ENCODE results near the gene CARTPT.

The CARTPT gene

DNA sequence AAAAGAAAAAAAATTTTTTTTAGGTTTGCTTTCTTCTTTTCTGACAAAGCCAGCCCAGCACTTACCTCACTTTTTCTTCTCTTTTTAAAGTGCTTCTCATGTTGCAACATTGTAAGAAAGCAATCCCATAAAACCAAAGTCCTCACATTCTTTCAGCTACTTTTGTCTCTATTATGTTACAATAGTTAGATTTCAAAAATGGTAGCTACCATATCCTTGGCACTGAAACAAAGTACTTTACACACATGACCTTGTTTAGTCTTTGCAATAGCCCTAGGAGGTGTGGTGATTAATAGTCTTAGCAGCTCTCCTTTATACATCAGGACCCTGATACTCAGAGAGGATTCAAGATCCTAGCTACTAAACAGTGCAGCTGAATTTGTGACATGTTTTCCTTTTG lies 23.5 kb upstream of the CARTPT start:
- no peak overlapping the region for H3K18ac ChIP-seq (ENCODE audit: low read depth in 1 of 2, low read length in 2 of 2)
- no peak overlapping the region for H3K4me2 ChIP-seq (ENCODE audit: low read length, poor library complexity, severe bottlenecking)
- no peak overlapping the region for H2BK12ac ChIP-seq (ENCODE audit: low read length in 2 of 2)
- no peak overlapping the region for H2BK15ac ChIP-seq (ENCODE audit: low read depth, poor library complexity, severe bottlenecking)
- H2AFZ ChIP-seq (ENCODE audit: low read depth, low read length) = no peak overlapping the region
- no peak overlapping the region for H4K91ac ChIP-seq (ENCODE audit: low read length)
- H2AK5ac ChIP-seq (ENCODE audit: low read length, severe bottlenecking) = no peak overlapping the region
- no peak overlapping the region for H2BK120ac ChIP-seq (ENCODE audit: low read depth, low read length)
- H3K27ac ChIP-seq (ENCODE audit: low read length, poor library complexity, severe bottlenecking) = no peak overlapping the region
- H3K23ac ChIP-seq (ENCODE audit: low read length in 2 of 2) = no peak overlapping the region
- no peaks in the 10 kb centered on the region for H3K9me3 ChIP-seq (ENCODE audit: control insufficient read depth, low read length)
- no peak overlapping the region for H3K4me3 ChIP-seq (ENCODE audit: insufficient read depth in 1 of 2, low read depth in 1 of 2, low read length in 2 of 2)
- no peak overlapping the region for H2BK5ac ChIP-seq (ENCODE audit: low read depth, low read length, poor library complexity, severe bottlenecking)
- H3K14ac ChIP-seq (ENCODE audit: low read length in 2 of 2) = no peak overlapping the region
- H3K27me3 ChIP-seq (ENCODE audit: control insufficient read depth in 1 of 2, insufficient read depth in 1 of 2, low read length in 2 of 2) = peaks cover 9 to 31% of the 10 kb centered on the region in 2 experiments
- no peak overlapping the region for H3K9ac ChIP-seq (ENCODE audit: low read length)
- H3K4ac ChIP-seq (ENCODE audit: low read depth in 1 of 2, low read length in 2 of 2) = no peak overlapping the region
- H3K79me1 ChIP-seq (replicated peaks; ENCODE audit: low read length, poor library complexity, severe bottlenecking) = no peaks in the 10 kb centered on the region
- H3K4me1 ChIP-seq (ENCODE audit: control insufficient read depth, insufficient read depth, low read depth, low read length) = peaks cover 1% of the 10 kb centered on the region
- DNase-seq = no peak
- H3K36me3 ChIP-seq (ENCODE audit: control insufficient read depth in 1 of 2, insufficient read depth in 2 of 2, low read depth in 1 of 2, low read length in 2 of 2) = no peaks in the 10 kb centered on the region
- no peak overlapping the region for H4K8ac ChIP-seq (ENCODE audit: low read length)

DNA sequence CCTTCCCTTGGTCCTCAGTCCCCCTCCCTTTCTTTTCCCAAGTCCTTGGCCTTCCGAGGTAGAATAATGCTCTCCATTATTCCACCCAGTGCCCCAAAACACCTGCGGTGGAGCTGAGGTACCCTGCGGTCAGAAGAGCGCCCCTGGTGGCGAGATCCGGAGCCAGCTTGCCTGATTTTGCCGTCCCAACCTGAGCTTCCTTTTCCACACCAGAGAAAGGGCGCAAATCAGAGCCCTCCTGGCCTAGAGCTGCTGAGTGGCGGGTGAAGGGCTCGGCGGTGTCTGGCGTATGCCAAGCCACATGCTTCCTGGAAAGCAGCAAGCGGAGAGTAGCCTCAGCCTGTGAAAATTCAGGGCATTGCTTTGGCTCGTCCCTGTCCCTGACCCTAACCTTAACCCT lies 21.1 kb upstream of the CARTPT start:
- no peak overlapping the region for H4K91ac ChIP-seq (ENCODE audit: low read length)
- no peak overlapping the region for H3K4me2 ChIP-seq (ENCODE audit: low read length, poor library complexity, severe bottlenecking)
- H3K23ac ChIP-seq (ENCODE audit: low read length in 2 of 2) = no peak overlapping the region
- no peak overlapping the region for H3K14ac ChIP-seq (ENCODE audit: low read length in 2 of 2)
- no peak overlapping the region for H2BK5ac ChIP-seq (ENCODE audit: low read depth, low read length, poor library complexity, severe bottlenecking)
- no peaks in the 10 kb centered on the region for H3K9me3 ChIP-seq (ENCODE audit: control insufficient read depth, low read length)
- no peaks in the 10 kb centered on the region for H3K79me1 ChIP-seq (replicated peaks; ENCODE audit: low read length, poor library complexity, severe bottlenecking)
- 47% methylated on average over 13 of the region's 14 CpGs for WGBS
- H3K36me3 ChIP-seq (ENCODE audit: control insufficient read depth in 1 of 2, insufficient read depth in 2 of 2, low read depth in 1 of 2, low read length in 2 of 2) = no peaks in the 10 kb centered on the region
- no peak overlapping the region for H3K4ac ChIP-seq (ENCODE audit: low read depth in 1 of 2, low read length in 2 of 2)
- H3K27ac ChIP-seq (ENCODE audit: low read length, poor library complexity, severe bottlenecking) = no peak overlapping the region
- H3K18ac ChIP-seq (ENCODE audit: low read depth in 1 of 2, low read length in 2 of 2) = no peak overlapping the region
- peaks cover 20 to 44% of the 10 kb centered on the region in 2 experiments for H3K27me3 ChIP-seq (ENCODE audit: control insufficient read depth in 1 of 2, insufficient read depth in 1 of 2, low read length in 2 of 2)
- H2AFZ ChIP-seq (ENCODE audit: low read depth, low read length) = no peak overlapping the region
- H2BK12ac ChIP-seq (ENCODE audit: low read length in 2 of 2) = no peak overlapping the region
- H2AK5ac ChIP-seq (ENCODE audit: low read length, severe bottlenecking) = no peak overlapping the region
- no peak overlapping the region for H3K4me3 ChIP-seq (ENCODE audit: insufficient read depth in 1 of 2, low read depth in 1 of 2, low read length in 2 of 2)
- no peak overlapping the region for H2BK15ac ChIP-seq (ENCODE audit: low read depth, poor library complexity, severe bottlenecking)
- H2BK120ac ChIP-seq (ENCODE audit: low read depth, low read length) = no peak overlapping the region
- no peak overlapping the region for H3K9ac ChIP-seq (ENCODE audit: low read length)
- DNase-seq = no peak
- no peak overlapping the region for H4K8ac ChIP-seq (ENCODE audit: low read length)
- H3K4me1 ChIP-seq (ENCODE audit: control insufficient read depth, insufficient read depth, low read depth, low read length) = peaks cover 1% of the 10 kb centered on the region

DNA sequence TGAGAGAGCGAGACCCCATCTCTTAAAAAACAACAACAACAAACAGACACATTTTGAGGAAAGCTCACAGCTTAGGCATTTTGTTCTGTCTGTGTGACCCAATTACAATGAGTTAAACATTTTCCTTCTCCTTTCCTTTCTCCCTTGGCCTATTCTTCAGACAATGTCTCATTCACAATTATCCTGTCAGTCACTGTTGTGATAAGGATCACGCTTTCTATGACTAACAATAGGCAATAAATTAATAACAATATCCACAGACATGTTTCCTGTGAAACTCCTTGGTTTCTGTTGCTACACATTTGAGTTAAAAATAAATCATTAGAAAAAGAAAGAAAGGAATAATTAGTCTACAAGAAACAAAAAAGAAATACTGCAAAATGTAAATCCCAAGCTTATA lies 19.8 kb upstream of the CARTPT start:
- Histone ChIP-seq H2BK120ac (ENCODE audit: low read depth, low read length) (no peak overlapping the region), H3K79me1 (replicated peaks; ENCODE audit: low read length, poor library complexity, severe bottlenecking) (no peaks in the 10 kb centered on the region), H3K27me3 (ENCODE audit: control insufficient read depth in 1 of 2, insufficient read depth in 1 of 2, low read length in 2 of 2) (peaks cover 14 to 42% of the 10 kb centered on the region in 2 experiments), H2BK12ac (ENCODE audit: low read length in 2 of 2) (no peak overlapping the region), H2AK5ac (ENCODE audit: low read length, severe bottlenecking) (no peak overlapping the region), H3K14ac (ENCODE audit: low read length in 2 of 2) (no peak overlapping the region), H3K4ac (ENCODE audit: low read depth in 1 of 2, low read length in 2 of 2) (no peak overlapping the region), H3K4me2 (ENCODE audit: low read length, poor library complexity, severe bottlenecking) (no peak overlapping the region), H3K4me1 (ENCODE audit: control insufficient read depth, insufficient read depth, low read depth, low read length) (no peaks in the 10 kb centered on the region), H3K18ac (ENCODE audit: low read depth in 1 of 2, low read length in 2 of 2) (no peak overlapping the region), H2BK5ac (ENCODE audit: low read depth, low read length, poor library complexity, severe bottlenecking) (no peak overlapping the region), H4K91ac (ENCODE audit: low read length) (no peak overlapping the region), H3K4me3 (ENCODE audit: insufficient read depth in 1 of 2, low read depth in 1 of 2, low read length in 2 of 2) (no peak overlapping the region), H4K8ac (ENCODE audit: low read length) (no peak overlapping the region), H3K36me3 (ENCODE audit: control insufficient read depth in 1 of 2, insufficient read depth in 2 of 2, low read depth in 1 of 2, low read length in 2 of 2) (no peaks in the 10 kb centered on the region), H3K23ac (ENCODE audit: low read length in 2 of 2) (no peak overlapping the region), H2BK15ac (ENCODE audit: low read depth, poor library complexity, severe bottlenecking) (no peak overlapping the region), H3K27ac (ENCODE audit: low read length, poor library complexity, severe bottlenecking) (no peak overlapping the region), H3K9ac (ENCODE audit: low read length) (no peak overlapping the region), H3K9me3 (ENCODE audit: control insufficient read depth, low read length) (no peaks in the 10 kb centered on the region), H2AFZ (ENCODE audit: low read depth, low read length) (no peak overlapping the region)
- no peak for DNase-seq
- WGBS = 91% methylated on average over 2 of the region's 2 CpGs

DNA sequence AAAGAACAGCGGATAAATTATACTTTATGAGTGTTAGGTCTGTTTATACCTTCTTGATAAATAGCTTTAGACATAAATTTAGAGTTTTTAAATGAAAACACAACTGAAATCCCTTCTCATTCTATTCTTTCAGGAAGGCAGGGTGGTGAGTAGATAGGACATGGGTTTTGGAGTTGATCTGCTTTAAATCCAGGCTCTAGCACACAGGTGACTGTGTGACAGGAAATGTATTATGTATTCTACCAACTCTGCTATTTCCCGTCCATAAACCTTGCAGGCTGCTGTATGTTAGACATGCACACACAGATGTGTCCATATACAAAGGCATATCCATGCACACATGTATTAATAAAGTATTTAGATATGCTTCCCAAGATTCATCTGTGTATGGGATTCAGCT lies 19.3 kb upstream of the CARTPT start:
- Histone ChIP-seq H3K79me1 (replicated peaks; ENCODE audit: low read length, poor library complexity, severe bottlenecking) (no peaks in the 10 kb centered on the region), H2AK5ac (ENCODE audit: low read length, severe bottlenecking) (no peak overlapping the region), H2BK5ac (ENCODE audit: low read depth, low read length, poor library complexity, severe bottlenecking) (no peak overlapping the region), H4K8ac (ENCODE audit: low read length) (no peak overlapping the region), H3K18ac (ENCODE audit: low read depth in 1 of 2, low read length in 2 of 2) (no peak overlapping the region), H3K9me3 (ENCODE audit: control insufficient read depth, low read length) (peaks cover 4% of the 10 kb centered on the region), H3K9ac (ENCODE audit: low read length) (no peak overlapping the region), H4K91ac (ENCODE audit: low read length) (no peak overlapping the region), H3K36me3 (ENCODE audit: control insufficient read depth in 1 of 2, insufficient read depth in 2 of 2, low read depth in 1 of 2, low read length in 2 of 2) (no peaks in the 10 kb centered on the region), H3K23ac (ENCODE audit: low read length in 2 of 2) (no peak overlapping the region), H2BK12ac (ENCODE audit: low read length in 2 of 2) (no peak overlapping the region), H3K4me2 (ENCODE audit: low read length, poor library complexity, severe bottlenecking) (no peak overlapping the region), H3K4me3 (ENCODE audit: insufficient read depth in 1 of 2, low read depth in 1 of 2, low read length in 2 of 2) (no peak overlapping the region), H3K4me1 (ENCODE audit: control insufficient read depth, insufficient read depth, low read depth, low read length) (no peaks in the 10 kb centered on the region), H2BK15ac (ENCODE audit: low read depth, poor library complexity, severe bottlenecking) (no peak overlapping the region), H3K14ac (ENCODE audit: low read length in 2 of 2) (no peak overlapping the region), H3K27ac (ENCODE audit: low read length, poor library complexity, severe bottlenecking) (no peak overlapping the region), H2BK120ac (ENCODE audit: low read depth, low read length) (no peak overlapping the region), H3K4ac (ENCODE audit: low read depth in 1 of 2, low read length in 2 of 2) (no peak overlapping the region), H2AFZ (ENCODE audit: low read depth, low read length) (no peak overlapping the region), H3K27me3 (ENCODE audit: control insufficient read depth in 1 of 2, insufficient read depth in 1 of 2, low read length in 2 of 2) (peaks cover 16 to 43% of the 10 kb centered on the region in 2 experiments)
- DNase-seq = no peak
- no CpG with 5 or more reads among the region's 2 CpGs for WGBS

Measured in mesenchymal stem cell (in vitro differentiated cells and primary cell).